Esophagus (tissue), 2 donors: ENCODE results near the gene E2F1. TPM values are rescaled to one million over a fixed set of nuclear protein-coding genes. Genes with fewer than 3 reads are reported as not detected.

Experiments used
- H3K27ac ChIP-seq, 2 donors: one replicate each; pipeline ENCODE4 v1.5.1; 2013; ENCODE audit warnings: low read depth in 2 of 2, mild to moderate bottlenecking in 2 of 2, inconsistent platforms in 1 of 2, low read length in 1 of 2, moderate library complexity in 1 of 2
- H3K27me3 ChIP-seq, 2 donors: one replicate each; pipeline ENCODE4 v1.6.1; 2013; ENCODE audit warnings: low read length in 2 of 2, control low read depth in 1 of 2, mild to moderate bottlenecking in 1 of 2; ENCODE audit not compliant: insufficient read depth in 2 of 2, control insufficient read depth in 1 of 2
- H3K36me3 ChIP-seq, 2 donors: one replicate each; pipeline ENCODE4 v1.6.1; 2013; ENCODE audit warnings: low read length in 1 of 2; ENCODE audit not compliant: control insufficient read depth in 2 of 2, insufficient read depth in 2 of 2
- H3K4me1 ChIP-seq, 2 donors: one replicate each; pipeline ENCODE4 v1.6.1; 2013; ENCODE audit warnings: low read length in 1 of 2; ENCODE audit not compliant: control insufficient read depth in 2 of 2, insufficient read depth in 2 of 2
- H3K4me3 ChIP-seq, 2 donors: one replicate each; pipeline ENCODE4 v1.5.1; 2013; ENCODE audit warnings: low read length in 2 of 2, mild to moderate bottlenecking in 2 of 2, low read depth in 1 of 2, moderate library complexity in 1 of 2
- H3K9me3 ChIP-seq, 2 donors: one replicate each; pipeline ENCODE4 v1.6.1; 2013; ENCODE audit warnings: mild to moderate bottlenecking in 2 of 2, low read depth in 1 of 2, low read length in 1 of 2, moderate library complexity in 1 of 2; ENCODE audit not compliant: control insufficient read depth in 2 of 2, insufficient read depth in 1 of 2
- WGBS, 2 donors: extraction: QIAGEN DNeasy Blood & Tissue Kit; methylation state at CpG; one replicate each; pipeline ENCODE4 v1.1.7; 2013; 5-methylcytosine and 5-hydroxymethylcytosine counted together
- polyA plus RNA-seq, 2 donors: library from polyadenylated mRNA; stranded (reverse); fragments of 200-250 nt; gene quantifications; one replicate each; pipeline ENCODE4 v1.2.3, GENCODE V29; 2013
- donor health status: healthy with polysubstance abuse.
- donor health status: Bipolar disorder and iron deficiency.

The E2F1 gene
- polyA plus RNA-seq, 2 donors: 6.4 to 6.7 TPM

DNA sequence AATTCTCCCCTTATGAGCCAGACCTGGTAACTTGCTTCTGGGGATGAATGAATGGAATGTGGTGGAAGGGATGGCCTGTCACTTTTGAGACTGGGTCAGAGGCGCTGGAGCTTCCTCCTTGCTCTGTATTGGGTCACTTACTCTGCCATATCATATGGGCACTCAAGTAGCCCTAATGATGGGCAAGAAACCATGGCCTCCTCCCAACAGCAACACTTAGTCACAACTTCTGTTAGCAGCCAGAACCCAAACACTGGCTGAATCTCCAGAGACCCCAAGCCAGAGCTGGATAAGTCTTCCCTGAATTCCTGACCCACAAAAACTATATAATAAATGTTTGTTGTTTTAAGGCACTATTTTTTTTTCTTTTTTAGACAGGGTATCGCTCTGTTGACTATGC is 5.5 kb downstream of the E2F1 start:
- no peak overlapping the region for H3K4me3 ChIP-seq
- H3K27me3 ChIP-seq: no peaks in the 10 kb centered on the region
- H3K36me3 ChIP-seq: peaks cover 0 to 9% of the 10 kb centered on the region in 2 donors
- 86 to 94% methylated on average over 2 of the region's 2 CpGs for WGBS, 2 donors
- no peak overlapping the region for H3K27ac ChIP-seq
- peaks cover 2 to 9% of the 10 kb centered on the region in 2 donors for H3K4me1 ChIP-seq
- H3K9me3 ChIP-seq: no peaks in the 10 kb centered on the region

DNA sequence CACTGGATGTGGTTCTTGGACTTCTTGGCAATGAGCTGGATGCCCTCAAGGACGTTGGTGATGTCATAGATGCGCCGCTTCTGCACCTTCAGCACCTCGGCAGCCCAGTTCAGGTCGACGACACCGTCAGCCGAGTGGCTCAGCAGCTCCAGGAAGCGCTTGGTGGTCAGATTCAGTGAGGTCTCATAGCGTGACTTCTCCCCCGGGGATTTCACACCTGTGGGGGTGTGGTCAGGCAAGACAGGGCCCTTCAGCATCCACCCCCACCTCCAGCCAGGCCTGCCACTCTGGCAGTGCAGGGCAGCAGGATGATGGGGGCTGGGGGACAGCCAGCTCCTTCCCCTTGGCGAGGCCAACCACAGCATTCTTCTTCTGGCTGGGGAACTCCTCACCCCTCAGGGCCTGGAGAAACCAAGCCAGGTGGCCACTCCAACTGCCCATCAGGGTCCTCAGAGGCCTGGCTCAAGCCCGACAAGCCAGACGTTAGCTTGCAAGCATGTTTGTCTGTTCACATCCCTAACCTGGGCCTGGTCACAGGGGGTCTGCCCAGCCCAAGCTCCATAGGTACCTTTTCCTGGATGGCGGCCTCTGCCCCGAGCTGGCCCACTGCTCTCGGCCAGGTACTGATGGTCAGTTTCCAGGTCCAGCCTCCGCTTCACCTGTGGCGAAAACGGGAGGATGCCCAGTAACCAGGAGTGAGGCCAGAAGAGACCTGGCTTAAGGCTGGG is 6.3 kb downstream of the E2F1 start:
- peaks cover 0 to 3% of the 10 kb centered on the region in 2 donors for H3K4me1 ChIP-seq
- no peaks in the 10 kb centered on the region for H3K27me3 ChIP-seq
- H3K27ac ChIP-seq: peak overlapping the region in 1 of 2 donors; percentile 13
- H3K9me3 ChIP-seq: no peaks in the 10 kb centered on the region
- WGBS, 2 donors: 72 to 81% methylated on average over 19 to 20 of the region's 20 CpGs
- H3K4me3 ChIP-seq: no peak overlapping the region
- peaks cover 0 to 9% of the 10 kb centered on the region in 2 donors for H3K36me3 ChIP-seq

DNA sequence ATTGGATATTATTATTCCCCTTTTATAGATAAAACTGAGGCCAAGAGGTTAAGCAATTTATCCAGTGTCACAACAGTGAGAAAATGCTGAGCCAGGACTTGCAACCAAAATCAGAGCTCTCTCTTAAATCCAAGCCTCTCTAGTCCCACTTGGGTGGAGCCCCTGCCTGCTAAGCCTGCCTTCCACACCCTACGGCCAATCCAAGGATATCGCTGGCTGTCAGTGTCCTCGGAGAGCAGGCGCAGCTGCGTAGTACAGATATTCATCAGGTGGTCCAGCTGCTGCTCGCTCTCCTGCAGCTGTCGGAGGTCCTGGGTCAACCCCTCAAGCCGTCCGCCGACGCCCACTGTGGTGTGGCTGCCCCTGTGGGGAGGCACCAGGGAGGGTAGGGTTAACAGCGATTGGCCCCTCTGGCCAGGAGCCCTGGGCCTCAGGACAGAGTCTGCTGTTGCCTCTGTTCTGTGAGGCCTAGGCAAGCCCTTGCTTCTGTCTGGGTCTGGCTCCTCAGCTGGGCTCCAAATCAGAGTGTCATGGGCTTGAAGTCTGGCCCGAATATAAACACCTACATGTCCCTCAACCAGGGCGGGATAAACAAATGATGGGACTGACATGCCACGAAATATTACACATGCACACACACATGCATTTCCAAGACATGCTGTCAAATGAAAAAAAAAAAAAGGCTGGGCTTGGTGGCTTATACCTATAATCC is 8.0 kb downstream of the E2F1 start:
- Histone ChIP-seq H3K27ac (peak overlapping the region; percentile 1 to 20), H3K27me3 (no peaks in the 10 kb centered on the region), H3K36me3 (peaks cover 0 to 9% of the 10 kb centered on the region in 2 donors), H3K4me1 (peaks cover 2 to 8% of the 10 kb centered on the region in 2 donors), H3K4me3 (no peak overlapping the region), H3K9me3 (no peaks in the 10 kb centered on the region)
- WGBS, 2 donors: 79 to 80% methylated on average over 15 of the region's 15 CpGs

DNA sequence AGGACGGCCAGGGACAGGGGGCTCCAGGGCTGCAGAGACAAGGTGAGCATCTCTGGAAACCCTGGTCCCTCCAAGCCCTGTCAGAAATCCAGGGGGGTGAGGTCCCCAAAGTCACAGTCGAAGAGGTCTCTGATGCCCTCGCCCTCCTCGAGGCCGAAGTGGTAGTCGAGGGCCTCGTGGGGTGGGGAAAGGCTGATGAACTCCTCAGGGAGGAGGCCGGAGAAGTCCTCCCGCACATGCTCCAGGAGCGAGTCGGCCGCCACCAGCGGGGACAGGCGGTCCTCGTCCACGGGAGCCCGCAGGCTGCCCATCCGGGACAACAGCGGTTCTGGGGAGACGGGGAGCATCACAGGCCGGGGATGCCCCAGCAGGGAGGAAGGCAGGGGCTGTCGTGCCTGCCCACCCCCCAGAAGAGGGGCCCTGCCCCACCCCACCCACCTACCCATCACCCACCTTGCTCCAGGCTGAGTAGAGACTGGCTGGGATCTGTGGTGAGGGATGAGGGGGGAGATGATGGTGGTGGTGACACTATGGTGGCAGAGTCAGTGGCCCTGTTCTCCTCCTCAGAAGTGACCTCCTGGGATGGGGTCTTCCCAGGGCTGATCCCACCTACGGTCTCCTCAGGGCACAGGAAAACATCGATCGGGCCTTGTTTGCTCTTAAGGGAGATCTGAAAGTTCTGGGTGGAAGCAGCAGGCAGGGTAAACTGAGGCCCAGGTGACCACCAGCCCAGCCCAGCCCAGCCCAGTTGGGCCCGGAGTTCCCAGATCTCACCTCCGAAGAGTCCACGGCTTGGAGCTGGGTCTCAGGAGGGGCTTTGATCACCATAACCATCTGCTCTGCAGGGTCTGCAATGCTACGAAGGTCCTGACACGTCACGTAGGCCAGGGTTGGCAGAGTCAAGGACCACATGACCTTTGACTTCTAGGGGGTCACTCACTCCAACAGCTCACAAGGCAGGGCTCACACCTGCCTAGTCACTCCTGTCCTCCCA is 9.2 kb downstream of the E2F1 start:
- Histone ChIP-seq H3K4me3 (no peak overlapping the region), H3K9me3 (no peaks in the 10 kb centered on the region), H3K27me3 (no peaks in the 10 kb centered on the region), H3K27ac (peak overlapping the region; percentile 86 to 93), H3K36me3 (peaks cover 0 to 9% of the 10 kb centered on the region in 2 donors), H3K4me1 (peaks cover 4 to 11% of the 10 kb centered on the region in 2 donors)
- 95 to 97% methylated on average over 31 of the region's 31 CpGs for WGBS, 2 donors

DNA sequence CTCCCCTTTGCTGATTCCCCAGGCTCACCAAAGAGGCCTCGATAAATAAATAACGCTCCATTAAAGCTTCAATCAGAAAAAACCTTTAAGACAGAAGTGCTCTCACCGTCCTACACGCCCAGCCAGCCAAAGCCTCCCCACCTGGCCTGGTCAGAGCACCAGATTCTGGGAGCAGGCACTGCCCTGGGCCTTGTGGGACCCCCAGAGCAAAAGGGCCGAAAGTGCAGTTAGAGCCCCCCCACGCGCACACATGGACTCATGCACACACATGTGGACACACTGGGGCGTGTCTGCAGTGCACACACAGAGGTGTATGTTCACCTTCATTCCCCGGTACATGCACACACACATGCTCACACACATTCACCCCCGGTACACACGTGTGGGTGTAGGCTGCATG is 10.1 kb downstream of the E2F1 start:
- H3K27ac ChIP-seq: peak overlapping the region; percentile 86 to 93
- no peak overlapping the region for H3K4me3 ChIP-seq
- peaks cover 4 to 11% of the 10 kb centered on the region in 2 donors for H3K4me1 ChIP-seq
- H3K27me3 ChIP-seq: no peaks in the 10 kb centered on the region
- H3K36me3 ChIP-seq: peaks cover 0 to 9% of the 10 kb centered on the region in 2 donors
- no peaks in the 10 kb centered on the region for H3K9me3 ChIP-seq
- WGBS, 2 donors: 92 to 93% methylated on average over 11 of the region's 11 CpGs

DNA sequence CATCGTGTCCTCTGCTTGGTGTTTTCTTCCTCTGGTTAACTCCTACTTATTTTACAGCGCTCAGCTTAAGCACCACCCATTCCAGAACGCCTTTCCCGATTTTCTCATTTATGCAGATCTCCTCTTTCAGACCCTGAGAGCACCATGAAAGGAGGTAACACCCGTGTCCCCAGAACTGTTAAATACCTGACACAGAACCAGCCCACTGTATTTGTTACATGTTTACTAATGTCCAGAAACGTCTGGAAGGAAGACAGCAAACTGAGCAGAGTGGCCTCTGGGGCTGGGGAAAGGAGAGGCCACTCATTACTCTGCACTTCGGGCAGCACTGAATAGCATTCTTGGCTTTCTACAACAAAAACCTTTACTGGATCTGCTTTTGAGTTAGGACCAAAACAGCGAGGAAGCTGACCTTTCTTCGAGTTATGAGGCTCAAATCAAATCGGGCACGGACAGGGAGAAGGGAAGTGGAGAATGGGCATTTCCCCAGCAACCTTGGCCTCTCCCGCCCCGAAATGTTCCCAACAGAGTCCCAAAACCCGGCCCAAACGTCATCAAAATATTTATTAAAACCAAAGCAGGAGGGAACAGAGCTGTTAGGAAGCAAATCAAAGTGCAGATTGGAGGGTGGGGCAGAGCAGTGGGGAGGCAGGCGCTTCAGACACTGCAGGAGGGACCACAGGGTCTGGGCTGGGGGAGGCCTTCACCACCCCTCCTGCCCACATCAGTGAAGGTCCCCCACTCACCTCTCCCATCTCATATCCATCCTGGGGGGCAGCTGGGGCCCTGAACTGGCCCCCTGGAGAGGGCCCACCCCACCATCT is 10.8 kb downstream of the E2F1 start:
- Histone ChIP-seq H3K27ac (peak overlapping the region; percentile 86 to 93), H3K4me3 (peak overlapping the region; percentile 59 to 77), H3K36me3 (peaks cover 0 to 9% of the 10 kb centered on the region in 2 donors), H3K4me1 (peaks cover 4 to 11% of the 10 kb centered on the region in 2 donors), H3K9me3 (no peaks in the 10 kb centered on the region), H3K27me3 (no peaks in the 10 kb centered on the region)
- 39 to 46% methylated on average over 16 of the region's 16 CpGs for WGBS, 2 donors

DNA sequence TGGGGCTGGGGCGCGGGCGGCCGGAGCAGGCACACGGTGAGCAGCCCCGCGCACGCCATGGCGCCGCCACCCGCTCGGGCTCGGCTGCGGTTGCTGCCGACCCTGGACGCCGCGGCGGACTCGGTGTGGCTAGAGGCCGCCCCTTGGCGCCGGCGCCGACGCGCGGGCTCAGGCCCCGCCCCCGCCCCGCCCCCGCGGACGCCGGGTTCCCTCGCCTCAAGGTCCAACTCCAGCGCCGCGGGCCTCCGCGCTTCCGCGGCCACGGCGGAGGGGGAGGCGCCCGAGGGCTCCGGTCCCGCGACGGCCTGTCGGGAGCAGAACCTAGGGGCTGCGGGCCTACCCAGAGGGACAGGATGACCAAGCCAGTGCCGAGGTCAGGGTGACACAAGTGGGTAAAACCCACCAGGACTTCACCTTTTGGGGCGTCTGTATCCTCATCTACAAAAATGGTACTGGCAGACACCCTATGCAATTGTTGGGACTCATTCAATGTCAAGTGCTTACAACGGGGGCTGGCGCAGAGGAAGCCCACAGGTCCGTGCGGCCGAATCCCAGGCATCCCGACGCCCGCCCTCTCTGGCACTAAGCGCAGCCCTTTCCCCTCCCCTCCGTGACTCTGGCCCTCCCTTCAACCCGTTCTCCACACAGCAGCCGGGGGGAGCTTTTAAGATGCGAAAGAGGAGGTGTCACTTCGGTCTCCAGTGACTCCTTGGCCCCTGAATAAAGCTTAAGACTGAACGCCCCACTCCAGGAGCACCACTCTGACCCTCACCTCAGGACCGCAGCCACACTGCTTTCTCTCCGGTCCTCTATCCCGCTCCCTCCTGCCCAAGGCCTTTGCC is 11.7 kb downstream of the E2F1 start, which contains the start of gene NECAB3:
Gene NECAB3, minus strand, starts transcription at position 135 of the 842 bp plus-strand sequence. Its CDS starts 76 bp downstream, at position 59.
- WGBS, 2 donors: 4 to 7% methylated on average over 43 to 73 of the region's 73 CpGs
- peaks cover 4 to 11% of the 10 kb centered on the region in 2 donors for H3K4me1 ChIP-seq

More for the DNA sequence above, 11.7 kb downstream of the E2F1 start, which contains the start of gene NECAB3:
- Histone ChIP-seq H3K36me3 (peaks cover 0 to 10% of the 10 kb centered on the region in 2 donors), H3K9me3 (no peaks in the 10 kb centered on the region), H3K27ac (peak within 1 kb of the TSS; percentile 86 to 93), H3K4me3 (peak within 1 kb of the TSS; percentile 59 to 77), H3K27me3 (no peaks in the 10 kb centered on the region)
